Body of pancreas (tissue), 4 donors: ENCODE measurements around the gene TCF3. TPM values are rescaled to one million over a fixed set of nuclear protein-coding genes. Genes with fewer than 3 reads are reported as not detected.

Experiments used
- ATAC-seq: fragments of 150-250 bp; one replicate; pipeline ENCODE4 v1.9.1; 2016
- DNase-seq, 4 donors: peaks; one replicate each; pipeline ENCODE4 v3.0.0-alpha.2; 2019
- H3K27ac ChIP-seq, 4 donors: fragments of 200-600 bp; sonication (generic); 1 replicate in 3 of 4; 2 replicates in 1 of 4; pipeline versions ENCODE4 v1.5.1 to v1.6.1; 2016 to 2019; ENCODE audit warnings: mild to moderate bottlenecking in 1 of 4, mixed read lengths in 1 of 4, moderate library complexity in 1 of 4
- H3K27me3 ChIP-seq, 2 donors: fragments of 200-600 bp; sonication (generic); one replicate each; pipeline ENCODE4 v1.6.0; 2016; ENCODE audit warnings: mild to moderate bottlenecking in 1 of 2
- H3K36me3 ChIP-seq, 2 donors: fragments of 200-600 bp; sonication (generic); replicated peaks in 1 of 2; 2 replicates each; pipeline ENCODE4 v1.5.1; 2016; ENCODE audit warnings: low read depth in 2 of 2; ENCODE audit not compliant: insufficient read depth in 1 of 2
- H3K4me1 ChIP-seq: fragments of 200-600 bp; sonication (generic); one replicate; pipeline ENCODE4 v1.6.0; 2016
- H3K4me3 ChIP-seq, 2 donors: fragments of 200-600 bp; sonication (generic); 1 replicate in 1 of 2; 2 replicates in 1 of 2; pipeline ENCODE4 v1.5.1; 2016 to 2019
- H3K9me3 ChIP-seq, 3 donors: fragments of 200-600 bp; sonication (generic); 1 replicate in 2 of 3; 2 replicates in 1 of 3; pipeline ENCODE4 v1.5.1; 2016
- POLR2A ChIP-seq, 3 donors: fragments of 450-650 bp; IDR thresholded peaks; one replicate each; pipeline ENCODE4 v1.6.1; 2016; ENCODE audit warnings: antibody characterized with exemption in 3 of 3, mild to moderate bottlenecking in 2 of 3
- WGBS, 2 donors: methylation state at CpG; one replicate each; pipeline ENCODE4 v1.1.5; 2017; 5-methylcytosine and 5-hydroxymethylcytosine counted together
- intact Hi-C: fragments of 100-400 bp; cut with DNase I; formaldehyde crosslinking; loops from one replicate; pipeline ENCODE4 v1.15.1; 2023
- total RNA-seq, 2 donors: library from RNA; depleted of rRNA; stranded (reverse); fragments of >200 nt; gene quantifications; one replicate each; pipeline ENCODE4 v1.1.0, GENCODE V29; 2016
- TF ChIP-seq, protein P1 (sequence below), 7 experiments: fragments of 450-650 bp in 4 of 7; fragments of 200-600 bp in 3 of 7; sonication (generic) in 3 of 7; IDR thresholded peaks; one replicate each; pipeline ENCODE4 v1.5.1; 2016 to 2019; ENCODE audit warnings: antibody characterized with exemption in 7 of 7

Gene TCF3
- total RNA-seq, 2 donors from 2014 or later: 23.7 to 25.4 TPM

- Histone ChIP-seq H3K4me1 (no peaks in the 10 kb centered on the region), H3K4me3 (no peak overlapping the region), H3K27ac (no peak overlapping the region), H3K9me3 (no peaks in the 10 kb centered on the region), H3K27me3 (no peaks in the 10 kb centered on the region), H3K36me3 (peaks cover 0 to 3% of the 10 kb centered on the region in 2 donors)
- intact Hi-C loops: no loop called here
- WGBS, 2 donors: 93 to 96% methylated on average over 18 to 29 of the region's 32 CpGs
- ATAC-seq (no peak), DNase-seq (no peak)
- TF ChIP-seq POLR2A (IDR thresholded peaks at IDR 0.05): no peak
- TF ChIP-seq, protein P1, sequence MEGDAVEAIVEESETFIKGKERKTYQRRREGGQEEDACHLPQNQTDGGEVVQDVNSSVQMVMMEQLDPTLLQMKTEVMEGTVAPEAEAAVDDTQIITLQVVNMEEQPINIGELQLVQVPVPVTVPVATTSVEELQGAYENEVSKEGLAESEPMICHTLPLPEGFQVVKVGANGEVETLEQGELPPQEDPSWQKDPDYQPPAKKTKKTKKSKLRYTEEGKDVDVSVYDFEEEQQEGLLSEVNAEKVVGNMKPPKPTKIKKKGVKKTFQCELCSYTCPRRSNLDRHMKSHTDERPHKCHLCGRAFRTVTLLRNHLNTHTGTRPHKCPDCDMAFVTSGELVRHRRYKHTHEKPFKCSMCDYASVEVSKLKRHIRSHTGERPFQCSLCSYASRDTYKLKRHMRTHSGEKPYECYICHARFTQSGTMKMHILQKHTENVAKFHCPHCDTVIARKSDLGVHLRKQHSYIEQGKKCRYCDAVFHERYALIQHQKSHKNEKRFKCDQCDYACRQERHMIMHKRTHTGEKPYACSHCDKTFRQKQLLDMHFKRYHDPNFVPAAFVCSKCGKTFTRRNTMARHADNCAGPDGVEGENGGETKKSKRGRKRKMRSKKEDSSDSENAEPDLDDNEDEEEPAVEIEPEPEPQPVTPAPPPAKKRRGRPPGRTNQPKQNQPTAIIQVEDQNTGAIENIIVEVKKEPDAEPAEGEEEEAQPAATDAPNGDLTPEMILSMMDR (IDR thresholded peaks at IDR 0.05): no peak
Observed at GRCh38 chr19:1626417-1627010, 25.9 kb downstream of the TCF3 start.

GRCh38 chr19:1624458-1624857, 28.0 kb downstream of the TCF3 start:
- intact Hi-C loops: no loop called here
- H3K27me3 ChIP-seq: no peaks in the 10 kb centered on the region
- WGBS, 2 donors: 75 to 88% methylated on average over 15 to 23 of the region's 23 CpGs
- H3K36me3 ChIP-seq: peaks cover 0 to 3% of the 10 kb centered on the region in 2 donors
- H3K9me3 ChIP-seq: no peaks in the 10 kb centered on the region
- no peaks in the 10 kb centered on the region for H3K4me1 ChIP-seq
- H3K4me3 ChIP-seq: no peak overlapping the region
- TF ChIP-seq POLR2A (IDR thresholded peaks at IDR 0.05): no peak
- TF ChIP-seq, protein P1 (IDR thresholded peaks at IDR 0.05): peak; percentile 10 to 44 (median 35)
- H3K27ac ChIP-seq: no peak overlapping the region
- DNase-seq (peak in 3 of 4 donors; percentile 35 to 46 (median 40)), ATAC-seq (peak; percentile 51)

DNA sequence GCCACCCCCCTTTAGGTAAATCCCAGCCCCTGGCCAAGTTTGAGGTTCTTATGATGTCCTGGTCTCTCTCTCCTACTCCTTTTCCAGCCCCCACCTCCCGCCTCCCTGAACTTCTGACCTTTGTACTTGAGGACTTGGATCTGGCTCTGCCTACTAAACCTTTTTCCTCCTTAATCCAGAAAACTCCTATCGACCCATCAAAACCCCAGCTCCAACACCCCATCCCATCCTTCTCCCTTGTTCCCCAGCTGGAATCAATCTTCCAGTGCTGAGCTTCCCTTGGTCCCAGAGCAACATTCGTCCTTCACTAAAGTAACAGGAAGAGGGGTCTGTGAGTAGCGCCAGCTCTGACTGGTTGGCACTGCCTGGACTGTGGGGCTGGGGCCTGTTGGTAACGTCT, 29.9 kb downstream of the TCF3 start:
- DNase-seq (no peak), ATAC-seq (no peak)
- Histone ChIP-seq H3K36me3 (peaks cover 0 to 3% of the 10 kb centered on the region in 2 donors), H3K27ac (no peak overlapping the region), H3K27me3 (no peaks in the 10 kb centered on the region), H3K4me3 (no peak overlapping the region), H3K4me1 (no peaks in the 10 kb centered on the region), H3K9me3 (no peaks in the 10 kb centered on the region)
- TF ChIP-seq, protein P1 (IDR thresholded peaks at IDR 0.05): no peak
- no peak for TF ChIP-seq POLR2A (IDR thresholded peaks at IDR 0.05)
- 87 to 95% methylated on average over 5 of the region's 5 CpGs for WGBS, 2 donors
- intact Hi-C loops: no loop called here

DNA sequence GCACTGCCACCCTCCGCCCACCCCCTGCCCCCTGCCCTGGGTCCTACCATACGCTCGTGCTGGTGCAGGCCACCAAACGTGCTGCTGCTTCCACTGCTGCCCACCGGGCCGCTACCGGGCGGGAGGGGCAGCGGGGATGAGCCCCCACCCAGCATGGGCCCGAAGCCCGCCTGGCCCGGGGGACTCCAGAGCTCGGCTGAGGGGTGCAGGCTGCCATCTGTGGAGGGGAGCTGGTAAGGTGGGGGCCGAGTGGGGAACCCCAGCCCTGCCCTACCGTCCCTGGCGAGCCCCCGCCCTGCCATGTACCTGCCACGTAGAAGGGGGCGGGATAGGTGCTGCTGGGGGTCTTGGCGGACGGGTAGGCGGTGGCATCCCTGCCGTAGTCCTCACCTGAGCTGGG, 30.4 kb downstream of the TCF3 start:
- no peak overlapping the region for H3K27ac ChIP-seq
- intact Hi-C loops: no loop called here
- H3K4me3 ChIP-seq: no peak overlapping the region
- no peaks in the 10 kb centered on the region for H3K4me1 ChIP-seq
- WGBS, 2 donors: 86 to 100% methylated on average over 2 to 8 of the region's 23 CpGs
- DNase-seq (no peak), ATAC-seq (no peak)
- H3K9me3 ChIP-seq: no peaks in the 10 kb centered on the region
- peaks cover 0 to 3% of the 10 kb centered on the region in 2 donors for H3K36me3 ChIP-seq
- TF ChIP-seq, protein P1 (IDR thresholded peaks at IDR 0.05): no peak
- no peak for TF ChIP-seq POLR2A (IDR thresholded peaks at IDR 0.05)
- H3K27me3 ChIP-seq: no peaks in the 10 kb centered on the region

- TF ChIP-seq, protein P1 (IDR thresholded peaks at IDR 0.05): no peak
- no peak for TF ChIP-seq POLR2A (IDR thresholded peaks at IDR 0.05)
- peaks cover 0 to 3% of the 10 kb centered on the region in 2 donors for H3K36me3 ChIP-seq
- 94 to 96% methylated on average over 14 to 15 of the region's 23 CpGs for WGBS, 2 donors
Observed at GRCh38 chr19:1621574-1621973, 30.8 kb downstream of the TCF3 start.

More at GRCh38 chr19:1621574-1621973, 30.8 kb downstream of the TCF3 start:
- no peak for ATAC-seq
- DNase-seq: no peak
- intact Hi-C loops: no loop called here
- Histone ChIP-seq H3K9me3 (no peaks in the 10 kb centered on the region), H3K27ac (no peak overlapping the region), H3K27me3 (no peaks in the 10 kb centered on the region), H3K4me1 (no peaks in the 10 kb centered on the region), H3K4me3 (no peak overlapping the region)
